GM18517 (cell line): ENCODE measurements around the gene PCGF6.

Source experiments
- ATAC-seq: cut with Tn5 transposase; IDR thresholded peaks from one replicate; pipeline ENCODE4 v1.9.1; 2021; ENCODE audit warnings: mild to moderate bottlenecking, moderate library complexity; ENCODE audit not compliant: unreplicated experiment

Gene PCGF6

GRCh38 chr10:103327906-103328305, 23.0 kb downstream of the PCGF6 start:
- ATAC-seq: no peak

GRCh38 chr10:103316087-103316486, 34.9 kb downstream of the PCGF6 start:
- no peak for ATAC-seq

- no peak for ATAC-seq
Observed at GRCh38 chr10:103310197-103310596, 40.7 kb downstream of the PCGF6 start.

GRCh38 chr10:103307594-103307993, 43.3 kb downstream of the PCGF6 start:
- ATAC-seq: no peak

- ATAC-seq: no peak
Observed at GRCh38 chr10:103295374-103296015, 55.4 kb downstream of the PCGF6 start.

- no peak for ATAC-seq
Observed at GRCh38 chr10:103291588-103291987, 59.4 kb downstream of the PCGF6 start.

GRCh38 chr10:103287992-103288391, 62.9 kb downstream of the PCGF6 start:
- ATAC-seq: no peak

- ATAC-seq: no peak
Observed at GRCh38 chr10:103284170-103284569, 66.8 kb downstream of the PCGF6 start.

- no peak for ATAC-seq
Observed at GRCh38 chr10:103282961-103283360, 68.0 kb downstream of the PCGF6 start.

GRCh38 chr10:103281753-103282152, 69.2 kb downstream of the PCGF6 start:
- ATAC-seq: no peak

- ATAC-seq: no peak
Observed at GRCh38 chr10:103280506-103280905, 70.4 kb downstream of the PCGF6 start.

GRCh38 chr10:103280031-103280430, 70.9 kb downstream of the PCGF6 start:
- ATAC-seq: no peak

GRCh38 chr10:103278862-103279298, 72.1 kb downstream of the PCGF6 start:
- ATAC-seq: no peak

GRCh38 chr10:103278537-103278823, 72.5 kb downstream of the PCGF6 start:
- no peak for ATAC-seq

- ATAC-seq: no peak
Observed at GRCh38 chr10:103277713-103278536, 73.0 kb downstream of the PCGF6 start.

- no peak for ATAC-seq
Observed at GRCh38 chr10:103276896-103277712, 73.8 kb downstream of the PCGF6 start, which contains the start of gene INA. Gene INA (plus strand): TSS chr10:103277138. CDS start chr10:103277212, 74 bp downstream.

- ATAC-seq: no peak
Observed at GRCh38 chr10:103276251-103276895, 74.6 kb downstream of the PCGF6 start.

- no peak for ATAC-seq
Observed at GRCh38 chr10:103273041-103273441, 77.9 kb downstream of the PCGF6 start.

- no peak for ATAC-seq
Observed at GRCh38 chr10:103265717-103266329, 85.1 kb downstream of the PCGF6 start.

- no peak for ATAC-seq
Observed at GRCh38 chr10:103262229-103262628, 88.7 kb downstream of the PCGF6 start.

GRCh38 chr10:103259989-103260388, 91.0 kb downstream of the PCGF6 start:
- no peak for ATAC-seq
